NCI-H1092 (cell line): ENCODE measurements around the gene USP34.
"Not testable (repeated sequence)": the region's sequence is repeated elsewhere in the genome, so short reads cannot be mapped to it uniquely, and the experiment has no call there.

Experiments
- DNase-seq: peaks from one replicate; lab custom pipeline; 2025; lab: John Stamatoyannopoulos, UW

The USP34 gene, protein sequence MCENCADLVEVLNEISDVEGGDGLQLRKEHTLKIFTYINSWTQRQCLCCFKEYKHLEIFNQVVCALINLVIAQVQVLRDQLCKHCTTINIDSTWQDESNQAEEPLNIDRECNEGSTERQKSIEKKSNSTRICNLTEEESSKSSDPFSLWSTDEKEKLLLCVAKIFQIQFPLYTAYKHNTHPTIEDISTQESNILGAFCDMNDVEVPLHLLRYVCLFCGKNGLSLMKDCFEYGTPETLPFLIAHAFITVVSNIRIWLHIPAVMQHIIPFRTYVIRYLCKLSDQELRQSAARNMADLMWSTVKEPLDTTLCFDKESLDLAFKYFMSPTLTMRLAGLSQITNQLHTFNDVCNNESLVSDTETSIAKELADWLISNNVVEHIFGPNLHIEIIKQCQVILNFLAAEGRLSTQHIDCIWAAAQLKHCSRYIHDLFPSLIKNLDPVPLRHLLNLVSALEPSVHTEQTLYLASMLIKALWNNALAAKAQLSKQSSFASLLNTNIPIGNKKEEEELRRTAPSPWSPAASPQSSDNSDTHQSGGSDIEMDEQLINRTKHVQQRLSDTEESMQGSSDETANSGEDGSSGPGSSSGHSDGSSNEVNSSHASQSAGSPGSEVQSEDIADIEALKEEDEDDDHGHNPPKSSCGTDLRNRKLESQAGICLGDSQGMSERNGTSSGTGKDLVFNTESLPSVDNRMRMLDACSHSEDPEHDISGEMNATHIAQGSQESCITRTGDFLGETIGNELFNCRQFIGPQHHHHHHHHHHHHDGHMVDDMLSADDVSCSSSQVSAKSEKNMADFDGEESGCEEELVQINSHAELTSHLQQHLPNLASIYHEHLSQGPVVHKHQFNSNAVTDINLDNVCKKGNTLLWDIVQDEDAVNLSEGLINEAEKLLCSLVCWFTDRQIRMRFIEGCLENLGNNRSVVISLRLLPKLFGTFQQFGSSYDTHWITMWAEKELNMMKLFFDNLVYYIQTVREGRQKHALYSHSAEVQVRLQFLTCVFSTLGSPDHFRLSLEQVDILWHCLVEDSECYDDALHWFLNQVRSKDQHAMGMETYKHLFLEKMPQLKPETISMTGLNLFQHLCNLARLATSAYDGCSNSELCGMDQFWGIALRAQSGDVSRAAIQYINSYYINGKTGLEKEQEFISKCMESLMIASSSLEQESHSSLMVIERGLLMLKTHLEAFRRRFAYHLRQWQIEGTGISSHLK (N-terminal part only)

DNA sequence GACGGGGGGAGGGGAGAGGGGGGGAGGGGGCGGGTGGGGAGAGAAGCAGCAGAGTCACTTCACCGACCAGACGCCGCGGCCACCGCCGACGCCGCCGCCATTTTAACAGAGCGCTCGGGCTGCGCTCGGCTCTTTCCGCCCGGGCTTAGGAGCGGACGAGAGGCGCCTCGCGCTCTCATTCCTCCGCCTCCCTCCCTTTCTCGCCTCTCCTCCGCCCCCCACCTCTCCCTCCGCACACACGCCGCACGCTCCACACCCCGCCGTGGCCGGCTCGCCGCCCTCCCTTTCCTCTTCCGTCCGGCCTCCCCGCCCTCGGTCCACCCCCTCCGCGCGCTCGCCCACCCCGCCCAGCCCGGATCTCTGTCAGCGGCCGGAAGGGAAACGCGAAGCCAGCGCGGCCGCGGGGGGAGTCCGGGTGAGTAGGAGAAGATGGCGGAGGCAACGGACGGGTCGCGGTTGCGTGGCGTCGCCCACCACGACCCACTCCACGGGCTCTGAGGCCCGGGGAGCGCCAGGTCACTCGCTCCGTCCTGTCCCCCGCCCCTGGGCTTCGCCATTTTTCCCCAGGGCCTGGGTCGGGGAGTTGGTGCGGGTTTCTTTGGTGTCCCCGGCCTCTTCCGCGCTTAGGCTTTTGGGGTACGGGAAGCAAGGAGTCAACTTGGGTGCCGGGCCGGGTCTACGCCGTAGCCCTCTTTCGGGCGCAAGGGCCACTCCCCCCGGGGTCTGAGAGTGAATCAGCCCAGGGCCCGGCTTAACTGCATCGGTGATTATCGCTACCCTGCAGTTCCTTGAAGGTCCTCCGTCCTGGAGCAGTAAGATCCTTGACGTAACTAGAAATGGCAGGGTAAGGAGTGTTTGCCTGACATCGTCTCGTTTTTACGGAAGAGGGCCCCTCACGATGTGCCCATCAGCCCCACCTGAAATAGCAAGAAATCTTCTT is at the start of gene USP34:
Gene USP34, minus strand, starts transcription at position 123 of the 940 bp plus-strand sequence. CDS start 395 bp downstream, outside the sequence.
- DNase-seq, result peak; percentile 86

GRCh38 chr2:61520261-61520660 is 49.4 kb upstream of the USP34 start:
- no peak for DNase-seq

- no peak for DNase-seq
Observed at GRCh38 chr2:61512768-61513398, 42.0 kb upstream of the USP34 start.

DNA sequence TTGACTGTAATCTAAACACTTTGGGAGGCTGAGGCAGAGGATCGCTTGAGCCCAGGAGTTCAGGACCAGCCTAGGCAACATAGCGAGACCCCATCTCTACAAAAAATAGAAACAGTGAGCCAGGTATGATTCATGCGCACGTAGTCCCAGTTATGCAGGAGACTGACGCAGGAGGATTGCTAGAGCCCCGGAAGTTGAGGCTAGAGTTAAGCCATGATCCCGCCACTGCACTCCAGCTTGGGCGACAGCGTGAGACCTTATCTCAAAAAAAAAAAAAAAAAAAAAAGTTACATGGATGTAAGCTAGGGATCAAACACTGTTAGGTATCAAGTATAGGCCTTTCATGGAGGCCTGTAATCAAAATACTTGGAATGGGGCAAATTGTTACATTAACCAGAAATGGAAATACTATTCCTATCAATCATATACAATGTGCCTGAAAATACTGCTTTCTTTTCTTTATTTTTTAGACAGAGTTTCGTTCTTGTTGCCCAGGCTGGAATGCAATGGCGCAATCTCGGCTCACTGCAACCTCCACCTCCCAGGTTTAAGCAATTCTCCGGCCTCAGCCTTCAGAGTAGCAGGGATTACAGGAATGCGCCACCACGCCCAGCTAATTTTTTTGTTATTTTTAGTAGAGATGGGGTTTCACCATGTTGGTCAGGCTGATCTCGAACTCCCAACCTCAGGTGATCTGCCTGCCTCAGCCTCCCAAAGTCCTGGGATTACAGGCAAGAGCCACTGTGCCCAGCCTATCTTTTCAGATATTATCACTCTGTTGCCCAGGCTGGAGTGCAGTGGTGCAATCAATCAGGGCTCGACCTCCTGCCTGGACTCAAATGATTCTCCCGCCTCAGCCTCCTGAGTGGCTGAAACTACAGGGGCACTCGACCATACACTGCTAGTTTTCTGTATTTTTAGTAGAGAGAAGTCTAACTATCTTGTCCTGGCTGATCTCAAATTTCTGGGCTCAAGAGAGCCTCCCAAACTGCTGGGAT is 40.1 kb upstream of the USP34 start:
- no peak for DNase-seq

GRCh38 chr2:61504949-61505348 is 34.1 kb upstream of the USP34 start:
- no peak for DNase-seq

- no peak for DNase-seq
Observed at GRCh38 chr2:61499060-61499459, 28.2 kb upstream of the USP34 start.

- DNase-seq, result no peak
Observed at GRCh38 chr2:61493523-61493942, 22.6 kb upstream of the USP34 start.

DNA sequence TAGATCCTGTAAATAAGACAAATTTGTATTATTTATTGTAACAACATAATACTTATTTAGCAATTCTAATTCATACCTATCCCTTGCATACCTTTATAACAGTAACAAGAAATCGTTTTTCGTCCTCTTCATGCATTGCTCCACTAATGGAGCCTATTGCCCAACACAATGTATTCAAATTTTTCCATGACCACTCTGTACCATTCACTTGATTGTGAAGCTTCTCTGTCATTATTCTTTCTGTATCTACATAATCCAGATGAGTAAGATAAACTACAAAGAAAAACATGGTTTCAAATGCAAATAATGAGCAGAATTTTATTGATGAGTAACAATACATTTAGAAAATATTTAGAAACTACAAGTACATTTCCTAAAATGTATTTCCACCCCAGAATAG is 21.6 kb upstream of the USP34 start:
- no peak for DNase-seq

DNA sequence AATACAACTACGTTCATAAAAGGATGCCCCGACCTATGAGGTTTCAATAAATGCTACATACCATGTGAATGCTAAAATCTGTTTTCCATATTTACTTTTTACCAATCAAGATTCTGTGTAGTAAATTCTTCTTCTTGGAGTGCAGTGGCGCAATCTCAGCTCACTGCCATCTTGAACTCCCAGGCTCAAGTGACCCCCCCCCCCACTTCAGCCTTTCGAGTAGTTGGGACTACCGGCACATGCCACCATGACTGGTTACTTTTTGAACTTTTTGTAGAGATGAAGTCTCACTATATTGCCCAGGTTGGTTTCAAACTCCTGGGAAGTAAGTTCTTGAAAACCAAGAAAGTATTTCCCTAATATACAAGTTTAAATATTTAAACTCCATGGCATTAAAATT is 14.4 kb upstream of the USP34 start:
- no peak for DNase-seq

DNA sequence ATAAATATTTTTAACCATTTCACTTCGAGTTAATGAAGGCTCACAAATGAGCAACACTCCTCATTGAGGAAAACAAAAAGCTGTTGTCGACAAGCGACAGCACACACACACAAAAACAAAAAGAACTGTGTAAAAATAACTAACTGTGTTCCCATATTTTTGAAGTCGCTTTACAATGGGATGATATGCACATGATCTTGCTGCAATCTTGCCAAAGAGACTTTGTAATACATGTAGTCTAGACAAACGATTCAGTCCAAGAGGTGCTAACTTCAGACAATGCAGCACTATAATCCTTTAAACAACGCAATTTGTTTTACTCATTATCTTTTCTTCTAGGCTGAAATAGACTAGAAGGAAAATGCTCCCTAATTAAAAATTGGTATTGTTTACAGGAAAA is 7.2 kb upstream of the USP34 start:
- no peak for DNase-seq

GRCh38 chr2:61476929-61477589 is 6.2 kb upstream of the USP34 start:
- DNase-seq, result not testable (repeated sequence)

GRCh38 chr2:61471905-61472805 is 1.3 kb upstream of the USP34 start:
- no peak for DNase-seq

GRCh38 chr2:61470122-61470951 is 550 bp downstream of the USP34 start:
- peak; percentile 70 for DNase-seq

GRCh38 chr2:61469424-61470121 is 1.3 kb downstream of the USP34 start:
- no peak for DNase-seq

GRCh38 chr2:61468231-61468630 is 2.7 kb downstream of the USP34 start:
- DNase-seq, result not testable (repeated sequence)

DNA sequence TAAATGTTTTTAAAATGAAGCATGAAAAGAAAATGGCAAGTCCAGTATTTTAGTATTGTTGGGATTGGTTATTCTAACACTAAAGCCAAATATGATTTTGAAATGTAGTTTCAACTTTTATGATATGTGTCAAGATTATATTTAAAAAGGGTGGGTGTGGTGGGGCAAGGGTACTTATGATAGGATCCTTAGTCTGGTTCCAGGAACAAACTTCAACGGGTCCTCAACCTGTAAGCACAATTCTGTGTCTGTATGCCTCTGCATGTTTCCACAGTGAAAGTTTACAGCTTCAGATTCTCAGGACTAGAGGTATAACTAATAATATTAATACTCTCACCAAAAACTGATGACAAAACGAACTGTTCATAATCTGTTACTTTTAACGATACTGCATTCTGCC is 5.8 kb downstream of the USP34 start:
- no peak for DNase-seq
